Gastrocnemius medialis (tissue), 4 donors: ENCODE data around the gene PSMD10. TPM values are rescaled to one million over a fixed set of nuclear protein-coding genes. Genes with fewer than 3 reads are reported as not detected.
A peak's percentile ranks its signal among the peaks of the same experiment; 100 is the strongest.

Source experiments
- ATAC-seq, 2 donors: fragments of 150-250 bp; one replicate each; pipeline ENCODE4 v1.9.1; 2016
- DNase-seq, 2 donors: peaks; one replicate each; pipeline ENCODE4 v3.0.0-alpha.2; 2019
- H3K27ac ChIP-seq, 4 donors: fragments of 200-600 bp; sonication (generic); 1 replicate in 1 of 4; 2 replicates in 3 of 4; pipeline ENCODE4 v1.5.1; 2016 to 2018; ENCODE audit warnings: mild to moderate bottlenecking in 2 of 4, moderate library complexity in 1 of 4
- H3K27me3 ChIP-seq, 3 donors: fragments of 200-600 bp; sonication (generic) in 2 of 3; 1 replicate in 1 of 3; 2 replicates in 2 of 3; pipeline versions ENCODE4 v1.5.1 to v1.6.0; 2016 to 2019; ENCODE audit warnings: mild to moderate bottlenecking in 1 of 3, moderate library complexity in 1 of 3
- H3K36me3 ChIP-seq, 2 donors: fragments of 200-600 bp; sonication (generic) in 1 of 2; one replicate each; pipeline ENCODE4 v1.5.1; 2017 to 2018
- H3K4me1 ChIP-seq, 2 donors: fragments of 200-600 bp; sonication (generic) in 1 of 2; one replicate each; pipeline ENCODE4 v1.5.1; 2016 to 2017; ENCODE audit warnings: mild to moderate bottlenecking in 2 of 2
- H3K4me3 ChIP-seq, 4 donors: fragments of 200-600 bp; sonication (generic) in 3 of 4; 1 replicate in 1 of 4; 2 replicates in 3 of 4; pipeline ENCODE4 v1.5.1; 2016 to 2019; ENCODE audit warnings: mild to moderate bottlenecking in 2 of 4
- H3K9me3 ChIP-seq, 3 donors: fragments of 200-600 bp; sonication (generic) in 2 of 3; 1 replicate in 1 of 3; 2 replicates in 2 of 3; pipeline ENCODE4 v1.5.1; 2016 to 2019
- POLR2A ChIP-seq, 2 donors: fragments of 450-650 bp; IDR thresholded peaks; one replicate each; pipeline ENCODE4 v1.6.1; 2017; ENCODE audit warnings: antibody characterized with exemption in 2 of 2, mild to moderate bottlenecking in 2 of 2, moderate library complexity in 2 of 2
- in situ Hi-C, 4 donors: fragments of 200-750 bp; cut with MboI; loops; one replicate each; pipeline versions ENCODE4 v1.15.0 to v1.8.0; 2017; ENCODE audit warnings: low sequenced_read_pairs in 4 of 4
- intact Hi-C: fragments of 100-400 bp; cut with DNase I; formaldehyde crosslinking; loops from one replicate; pipeline ENCODE4 v1.15.1; 2023; ENCODE audit warnings: low total_unique reads
- total RNA-seq, 4 donors: library from RNA; depleted of rRNA; stranded (reverse); fragments of >200 nt; gene quantifications; one replicate each; pipeline versions ENCODE4 v1.1.0 to v1.2.3, GENCODE V29; 2016
- TF ChIP-seq, protein P1 (sequence below), 5 experiments: fragments of 450-650 bp in 3 of 5; fragments of 200-600 bp in 2 of 5; sonication (generic) in 2 of 5; IDR thresholded peaks in 4 of 5; conservative IDR thresholded peaks in 1 of 5; 1 replicate in 4 of 5; 2 replicates in 1 of 5; pipeline ENCODE4 v1.5.1; 2016 to 2019; ENCODE audit warnings: antibody characterized with exemption in 5 of 5, mild to moderate bottlenecking in 3 of 5, moderate library complexity in 3 of 5

The PSMD10 gene
- total RNA-seq, 4 donors from 2014 or later, result 16.5 to 33.5 (median 18.6) TPM

- Histone ChIP-seq H3K36me3 (no peaks in the 10 kb centered on the region), H3K4me3 (no peak overlapping the region), H3K27ac (no peak overlapping the region), H3K4me1 (no peaks in the 10 kb centered on the region), H3K9me3 (no peaks in the 10 kb centered on the region), H3K27me3 (peaks cover 0 to 8% (median 7%) of the 10 kb centered on the region in 3 donors)
- TF ChIP-seq, protein P1, sequence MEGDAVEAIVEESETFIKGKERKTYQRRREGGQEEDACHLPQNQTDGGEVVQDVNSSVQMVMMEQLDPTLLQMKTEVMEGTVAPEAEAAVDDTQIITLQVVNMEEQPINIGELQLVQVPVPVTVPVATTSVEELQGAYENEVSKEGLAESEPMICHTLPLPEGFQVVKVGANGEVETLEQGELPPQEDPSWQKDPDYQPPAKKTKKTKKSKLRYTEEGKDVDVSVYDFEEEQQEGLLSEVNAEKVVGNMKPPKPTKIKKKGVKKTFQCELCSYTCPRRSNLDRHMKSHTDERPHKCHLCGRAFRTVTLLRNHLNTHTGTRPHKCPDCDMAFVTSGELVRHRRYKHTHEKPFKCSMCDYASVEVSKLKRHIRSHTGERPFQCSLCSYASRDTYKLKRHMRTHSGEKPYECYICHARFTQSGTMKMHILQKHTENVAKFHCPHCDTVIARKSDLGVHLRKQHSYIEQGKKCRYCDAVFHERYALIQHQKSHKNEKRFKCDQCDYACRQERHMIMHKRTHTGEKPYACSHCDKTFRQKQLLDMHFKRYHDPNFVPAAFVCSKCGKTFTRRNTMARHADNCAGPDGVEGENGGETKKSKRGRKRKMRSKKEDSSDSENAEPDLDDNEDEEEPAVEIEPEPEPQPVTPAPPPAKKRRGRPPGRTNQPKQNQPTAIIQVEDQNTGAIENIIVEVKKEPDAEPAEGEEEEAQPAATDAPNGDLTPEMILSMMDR (IDR thresholded peaks at IDR 0.05 in 4 of 5, conservative IDR thresholded peaks at IDR 0.05 in 1 of 5), result no peak
- no peak for TF ChIP-seq POLR2A (IDR thresholded peaks at IDR 0.05)
- DNase-seq (no peak), ATAC-seq (no peak)
- in situ Hi-C loops (no loop called here), intact Hi-C loops (no loop called here)
These were observed 18.6 kb downstream of the PSMD10 start for GRCh38 chrX:108072746-108073145.

DNA sequence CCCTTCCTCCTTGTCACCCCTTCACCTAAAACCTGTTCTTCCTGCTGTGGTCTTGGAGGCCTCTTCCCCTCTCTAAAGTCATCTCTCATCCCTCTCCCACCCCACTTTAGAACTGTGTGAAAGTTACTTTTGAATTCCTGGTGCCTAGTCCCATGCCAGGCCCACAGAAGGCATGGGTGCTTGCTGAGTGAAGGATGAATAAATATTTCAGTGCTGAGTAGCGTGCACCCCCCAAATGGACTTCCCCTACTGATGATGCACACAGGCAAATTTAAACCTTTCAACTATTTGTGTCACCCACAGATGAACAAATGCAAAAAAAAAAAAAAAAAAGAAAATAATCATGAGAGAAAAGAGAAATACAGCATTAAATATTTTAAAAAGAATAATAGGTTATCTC lies 19.8 kb downstream of the PSMD10 start:
- H3K9me3 ChIP-seq, result no peaks in the 10 kb centered on the region
- no peak for TF ChIP-seq POLR2A (IDR thresholded peaks at IDR 0.05)
- TF ChIP-seq, protein P1 (IDR thresholded peaks at IDR 0.05 in 4 of 5, conservative IDR thresholded peaks at IDR 0.05 in 1 of 5), result no peak
- ATAC-seq (no peak), DNase-seq (no peak)
- H3K27ac ChIP-seq, result no peak overlapping the region
- H3K27me3 ChIP-seq, result peaks cover 0 to 11% (median 7%) of the 10 kb centered on the region in 3 donors
- H3K36me3 ChIP-seq, result no peaks in the 10 kb centered on the region
- in situ Hi-C loops, result no loop called here
- H3K4me3 ChIP-seq, result no peak overlapping the region
- H3K4me1 ChIP-seq, result no peaks in the 10 kb centered on the region
- intact Hi-C loops, result no loop called here

GRCh38 chrX:108070891-108071290 lies 20.5 kb downstream of the PSMD10 start:
- Histone ChIP-seq H3K27ac (no peak overlapping the region), H3K4me1 (no peaks in the 10 kb centered on the region), H3K4me3 (no peak overlapping the region), H3K27me3 (peaks cover 0 to 11% (median 7%) of the 10 kb centered on the region in 3 donors), H3K36me3 (no peaks in the 10 kb centered on the region), H3K9me3 (no peaks in the 10 kb centered on the region)
- no peak for TF ChIP-seq POLR2A (IDR thresholded peaks at IDR 0.05)
- TF ChIP-seq, protein P1 (IDR thresholded peaks at IDR 0.05 in 4 of 5, conservative IDR thresholded peaks at IDR 0.05 in 1 of 5), result no peak
- in situ Hi-C loops (no loop called here), intact Hi-C loops (no loop called here)
- ATAC-seq (peak in 1 of 2 donors; percentile 85), DNase-seq (no peak)

DNA sequence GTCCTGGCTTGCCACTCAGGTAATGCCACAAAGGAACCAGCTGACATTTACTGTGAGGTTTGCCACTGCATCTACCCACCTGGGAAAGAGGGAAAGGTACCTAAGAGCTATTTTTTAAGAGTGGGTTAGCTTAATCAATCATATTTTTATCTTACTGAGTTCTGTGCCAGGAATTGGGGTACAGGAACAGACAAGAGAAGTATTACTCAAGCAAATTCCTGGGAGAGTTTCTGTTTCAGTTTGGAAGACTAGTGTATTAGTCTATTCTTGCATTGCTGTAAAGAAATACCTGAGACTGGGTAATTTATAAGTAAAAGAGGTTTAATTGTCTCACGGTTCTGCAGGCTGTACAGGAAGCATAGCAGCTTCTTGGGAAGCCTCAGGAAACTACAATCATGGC lies 23.2 kb downstream of the PSMD10 start:
- H3K4me3 ChIP-seq, result no peak overlapping the region
- H3K27me3 ChIP-seq, result peaks cover 0 to 11% (median 5%) of the 10 kb centered on the region in 3 donors
- ATAC-seq, result no peak
- no peak for DNase-seq
- H3K4me1 ChIP-seq, result no peaks in the 10 kb centered on the region
- no peak overlapping the region for H3K27ac ChIP-seq
- H3K36me3 ChIP-seq, result no peaks in the 10 kb centered on the region
- H3K9me3 ChIP-seq, result no peaks in the 10 kb centered on the region
- in situ Hi-C loops, result no loop called here
- no peak for TF ChIP-seq POLR2A (IDR thresholded peaks at IDR 0.05)
- TF ChIP-seq, protein P1 (IDR thresholded peaks at IDR 0.05 in 4 of 5, conservative IDR thresholded peaks at IDR 0.05 in 1 of 5), result no peak
- intact Hi-C loops, result no loop called here

GRCh38 chrX:108064613-108065012 lies 26.7 kb downstream of the PSMD10 start:
- DNase-seq, result no peak
- no peaks in the 10 kb centered on the region for H3K36me3 ChIP-seq
- in situ Hi-C loops (no loop called here), intact Hi-C loops (no loop called here)
- no peaks in the 10 kb centered on the region for H3K9me3 ChIP-seq
- H3K27me3 ChIP-seq, result peaks cover 0 to 8% (median 0%) of the 10 kb centered on the region in 3 donors
- H3K27ac ChIP-seq, result no peak overlapping the region
- ATAC-seq, result no peak
- H3K4me3 ChIP-seq, result no peak overlapping the region
- no peaks in the 10 kb centered on the region for H3K4me1 ChIP-seq
- no peak for TF ChIP-seq POLR2A (IDR thresholded peaks at IDR 0.05)
- TF ChIP-seq, protein P1 (IDR thresholded peaks at IDR 0.05 in 4 of 5, conservative IDR thresholded peaks at IDR 0.05 in 1 of 5), result no peak
